Endothelial cell of umbilical vein (primary cell): ENCODE results near the gene HCN2. TPM values are rescaled to one million over a fixed set of nuclear protein-coding genes. Genes with fewer than 3 reads are reported as not detected.

Experiments
- BruUV-seq: library from RNA; stranded (reverse); fragments of 400-500 nt; replicated peaks from 2 replicates; lab custom pipeline; 2021; lab: Mats Ljungman, UMichigan
- CTCF ChIA-PET: fragments of 300-600, 350-600 bp; sonication (Branson Sonifier 250); formaldehyde crosslinking; loops from one replicate; lab custom pipeline; 2021; ENCODE audit warnings: antibody characterized with exemption, inconsistent platforms; lab: Charles Lee
- POLR2A ChIA-PET: fragments of 300-600, 350-600 bp; sonication (Branson Sonifier 250); formaldehyde crosslinking; loops from one replicate; lab custom pipeline; 2021; ENCODE audit warnings: antibody characterized with exemption, inconsistent platforms; lab: Charles Lee
- DNase-seq: peaks from one replicate; pipeline ENCODE4 v3.0.0-alpha.2; 2011; ENCODE audit warnings: low read depth, low spot score
- FAIRE-seq: peaks from 2 replicates; lab custom pipeline; 2011; peaks lifted over from hg19 to GRCh38; lab: Jason Lieb, UNC
- H2AFZ ChIP-seq: 2 replicates; pipeline ENCODE4 v1.6.0; 2012; ENCODE audit warnings: low read depth, low read length, control low read depth, inconsistent platforms
- H3K27ac ChIP-seq: 2 replicates; pipeline ENCODE4 v1.5.1; 2011; ENCODE audit warnings: low read depth, mild to moderate bottlenecking, control low read depth, low read length, moderate library complexity; ENCODE audit not compliant: insufficient read depth
- H3K27me3 ChIP-seq, 2 experiments: 2 replicates each; pipeline versions ENCODE4 v1.6.0 to v1.6.1; 2011; ENCODE audit warnings: low read length in 2 of 2, mixed read lengths in 1 of 2; ENCODE audit not compliant: control insufficient read depth in 2 of 2, insufficient read depth in 2 of 2
- H3K36me3 ChIP-seq, 2 experiments: 2 replicates in 1 of 2; 3 replicates in 1 of 2; pipeline ENCODE4 v1.5.1; 2011; ENCODE audit warnings: low read length in 2 of 2, mild to moderate bottlenecking in 1 of 2, moderate library complexity in 1 of 2; ENCODE audit not compliant: control insufficient read depth in 2 of 2, insufficient read depth in 2 of 2; ENCODE audit errors: extremely low read depth in 1 of 2
- H3K4me1 ChIP-seq: 3 replicates; pipeline ENCODE4 v1.5.1; 2011; ENCODE audit warnings: mild to moderate bottlenecking, low read length; ENCODE audit not compliant: control insufficient read depth, insufficient read depth; ENCODE audit errors: extremely low read depth
- H3K4me2 ChIP-seq: 2 replicates; pipeline ENCODE4 v1.6.1; 2011; ENCODE audit warnings: low read length, control low read depth, mixed read lengths; ENCODE audit not compliant: insufficient read depth
- H3K4me3 ChIP-seq, 3 experiments: fragments of 200-600 bp in 1 of 3; sonication (generic), shearing (Covaris generic) in 1 of 3; replicated peaks in 1 of 3; 2 replicates each; pipeline ENCODE4 v1.5.1; 2011 to 2016; ENCODE audit warnings: control low read depth in 3 of 3, low read length in 3 of 3, mild to moderate bottlenecking in 2 of 3, inconsistent platforms in 1 of 3, low read depth in 1 of 3, moderate library complexity in 1 of 3; ENCODE audit not compliant: insufficient read depth in 1 of 3
- H3K79me2 ChIP-seq: 2 replicates; pipeline ENCODE4 v1.6.0; 2012; ENCODE audit warnings: low read length, inconsistent platforms; ENCODE audit not compliant: control insufficient read depth, insufficient read depth
- H3K9ac ChIP-seq: replicated peaks from 2 replicates; pipeline ENCODE3; 2011; ENCODE audit warnings: low read length, control low read depth; ENCODE audit not compliant: insufficient read depth; ENCODE audit errors: extremely low read depth
- H3K9me1 ChIP-seq: replicated peaks from 3 replicates; pipeline ENCODE4 v1.6.0; 2011; ENCODE audit warnings: mild to moderate bottlenecking, low read length; ENCODE audit not compliant: control insufficient read depth, insufficient read depth; ENCODE audit errors: extremely low read depth
- H3K9me3 ChIP-seq: replicated peaks from 2 replicates; pipeline ENCODE4 v1.5.1; 2012; ENCODE audit warnings: low read length, inconsistent platforms; ENCODE audit not compliant: control insufficient read depth, insufficient read depth
- H4K20me1 ChIP-seq: replicated peaks from 2 replicates; pipeline ENCODE3; 2011; ENCODE audit warnings: mild to moderate bottlenecking, low read length; ENCODE audit not compliant: control insufficient read depth, insufficient read depth; ENCODE audit errors: extremely low read depth
- FOS ChIP-seq: IDR thresholded peaks from 2 replicates; pipeline ENCODE4 v1.6.1; 2011; ENCODE audit warnings: mild to moderate bottlenecking, low read length, moderate library complexity, borderline replicate concordance; ENCODE audit not compliant: insufficient read depth
- GATA2 ChIP-seq: IDR thresholded peaks from 2 replicates; pipeline ENCODE4 v1.7.0; 2011; ENCODE audit warnings: low read depth, mild to moderate bottlenecking, moderate library complexity, mixed read lengths, low read length; ENCODE audit not compliant: insufficient read length, insufficient read depth
- MYC ChIP-seq: IDR thresholded peaks from one replicate; pipeline ENCODE4 v1.6.1; 2011; ENCODE audit warnings: mild to moderate bottlenecking, low read depth, low read length
- POLR2AphosphoS5 ChIP-seq: IDR thresholded peaks from 2 replicates; pipeline ENCODE4 v1.6.1; 2012; ENCODE audit warnings: low read depth, mild to moderate bottlenecking, control low read depth, low read length, moderate library complexity; ENCODE audit not compliant: insufficient read depth
- dilution Hi-C: fragments of 300-500 bp; cut with MboI; formaldehyde crosslinking; loops from one replicate; pipeline ENCODE4 v1.15.0; 2019; ENCODE audit warnings: low sequenced_read_pairs; ENCODE audit not compliant: extremely low pct_ligation_motif_present
- intact Hi-C: fragments of 100-400 bp; cut with micrococcal nuclease; formaldehyde crosslinking; loops from one replicate; pipeline ENCODE4 v1.10.0; 2022
- polyA plus RNA-seq, 4 experiments: library from polyadenylated mRNA; depleted of rRNA in 3 of 4; stranded (reverse) in 3 of 4; unstranded in 1 of 4; fragments of >200 nt; gene quantifications; 2 replicates each; pipeline versions ENCODE4 v1.2.1 to v1.2.3, GENCODE V29; 2011 to 2012; ENCODE audit warnings: missing spikeins in 1 of 4
- total RNA-seq: library from RNA; stranded (reverse); gene quantifications from 2 replicates; pipeline ENCODE4 v1.2.3, GENCODE V29; 2021
- TF ChIP-seq, protein P1 (sequence below), 2 donors: IDR thresholded peaks; 1 replicate in 1 of 2; 2 replicates in 1 of 2; pipeline ENCODE4 v1.5.1; 2011; ENCODE audit warnings: low read length in 2 of 2, mild to moderate bottlenecking in 2 of 2, moderate library complexity in 2 of 2, control low read depth in 1 of 2, inconsistent platforms in 1 of 2, low read depth in 1 of 2; ENCODE audit not compliant: insufficient read depth in 1 of 2; ENCODE audit errors: extremely low read depth in 1 of 2

Gene HCN2
- total and polyA plus RNA-seq, 2 donors (not counting 3 experiments of a cell fraction or from before 2014, with no cell fraction given) = 0.18 to 0.53 TPM

DNA sequence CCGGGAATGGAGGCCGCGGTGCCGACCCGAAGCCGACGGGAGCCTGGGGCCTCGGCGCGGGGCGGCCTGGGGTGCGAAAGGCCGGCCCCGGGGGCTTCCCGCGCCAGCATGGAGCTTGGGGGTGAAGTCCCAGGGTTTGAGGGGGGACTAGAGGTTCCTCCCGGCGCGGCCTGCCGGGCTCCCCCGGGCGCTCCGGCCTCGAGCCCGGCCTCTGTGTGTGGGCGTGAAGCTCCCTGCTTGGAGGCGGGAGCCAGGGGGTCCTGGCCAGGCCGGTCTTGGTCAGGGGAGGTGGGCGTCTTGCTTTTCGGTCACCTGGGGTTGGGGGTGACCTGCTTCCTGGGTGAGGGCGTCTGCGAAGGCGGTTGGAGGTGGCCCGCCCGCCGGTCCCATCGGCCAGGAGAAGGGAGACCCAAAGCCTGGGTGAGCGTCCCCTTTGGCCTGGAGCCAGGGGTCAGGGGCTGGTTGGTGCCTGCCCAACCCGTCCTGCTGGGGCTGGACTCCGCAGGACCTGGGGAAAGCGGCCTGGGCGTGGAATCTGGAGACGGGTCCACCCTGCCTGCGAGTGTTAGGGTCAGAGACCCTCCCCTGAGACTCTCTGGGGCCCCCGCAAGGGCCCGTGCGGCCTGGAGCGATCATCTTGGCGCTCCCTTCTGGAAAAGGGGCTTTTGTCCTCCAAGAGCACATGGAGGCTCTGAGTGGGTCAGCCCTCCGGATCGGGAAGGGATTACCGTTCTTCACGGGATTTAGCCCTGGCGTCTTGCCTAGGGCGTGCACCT, 16.8 kb upstream of the HCN2 start:
- Histone ChIP-seq H3K4me1 (peaks cover 28% of the 10 kb centered on the region), H3K36me3 (peaks cover 4% of the 10 kb centered on the region in 2 experiments), H3K27me3 (no peaks in the 10 kb centered on the region), H3K27ac (peak overlapping the region; percentile 72), H3K9ac (peak overlapping the region; percentile 81), H3K79me2 (peaks cover 52% of the 10 kb centered on the region), H4K20me1 (peaks cover 2% of the 10 kb centered on the region), H2AFZ (peak overlapping the region; percentile 31), H3K4me3 (peak overlapping the region; percentile 57 to 92 (median 88)), H3K9me1 (no peaks in the 10 kb centered on the region), H3K9me3 (no peaks in the 10 kb centered on the region), H3K4me2 (peak overlapping the region; percentile 61)
- TF ChIP-seq FOS (no peak), POLR2AphosphoS5 (peak; percentile 26)
- peak; percentile 55 for DNase-seq
- ChIA-PET CTCF (interaction anchor here (1.9 kb wide), 1 partner anchor 12 kb away, joined by 7 read pairs; no protein-coding TSS in a partner anchor), POLR2A (no interaction called here)
- no peak for FAIRE-seq
- dilution Hi-C loops (no loop called here), intact Hi-C loops (loop anchor here (1.0 to 2.0 kb wide), 3 partner anchors 16 to 62 kb away; partner anchors contain the start of gene HCN2)
- TSS peak; percentile 16 for BruUV-seq

DNA sequence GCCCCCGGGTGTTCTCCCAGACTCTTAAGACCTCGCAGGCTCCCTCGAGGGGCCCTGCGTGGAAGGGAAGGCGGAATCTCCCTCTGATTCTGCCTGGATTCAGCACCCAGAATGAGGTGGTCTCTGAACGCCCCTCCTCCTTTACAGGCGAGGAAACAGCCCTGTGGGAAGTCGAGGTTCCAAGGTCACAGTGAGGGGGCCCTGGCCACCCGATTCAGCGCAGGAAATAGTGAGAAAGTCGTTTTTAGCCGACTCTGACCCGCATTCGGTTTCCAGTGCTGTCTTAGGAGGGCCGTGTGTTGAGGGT, 16.2 kb upstream of the HCN2 start:
- BruUV-seq = TSS peak; percentile 44
- peak; percentile 67 for FAIRE-seq
- Histone ChIP-seq H3K79me2 (peaks cover 57% of the 10 kb centered on the region), H4K20me1 (peaks cover 2% of the 10 kb centered on the region), H2AFZ (no peak overlapping the region), H3K9me3 (no peaks in the 10 kb centered on the region), H3K4me1 (peaks cover 28% of the 10 kb centered on the region), H3K4me3 (peak overlapping the region; percentile 57 to 92 (median 88)), H3K27ac (peak overlapping the region; percentile 72), H3K36me3 (peaks cover 4 to 5% of the 10 kb centered on the region in 2 experiments), H3K4me2 (peak overlapping the region; percentile 61), H3K27me3 (no peaks in the 10 kb centered on the region), H3K9ac (peak overlapping the region; percentile 81), H3K9me1 (no peaks in the 10 kb centered on the region)
- intact Hi-C loops (loop anchor here (2.0 kb wide), 2 partner anchors 15 to 63 kb away; partner anchors contain the start of gene HCN2), dilution Hi-C loops (no loop called here)
- TF ChIP-seq, protein P1, sequence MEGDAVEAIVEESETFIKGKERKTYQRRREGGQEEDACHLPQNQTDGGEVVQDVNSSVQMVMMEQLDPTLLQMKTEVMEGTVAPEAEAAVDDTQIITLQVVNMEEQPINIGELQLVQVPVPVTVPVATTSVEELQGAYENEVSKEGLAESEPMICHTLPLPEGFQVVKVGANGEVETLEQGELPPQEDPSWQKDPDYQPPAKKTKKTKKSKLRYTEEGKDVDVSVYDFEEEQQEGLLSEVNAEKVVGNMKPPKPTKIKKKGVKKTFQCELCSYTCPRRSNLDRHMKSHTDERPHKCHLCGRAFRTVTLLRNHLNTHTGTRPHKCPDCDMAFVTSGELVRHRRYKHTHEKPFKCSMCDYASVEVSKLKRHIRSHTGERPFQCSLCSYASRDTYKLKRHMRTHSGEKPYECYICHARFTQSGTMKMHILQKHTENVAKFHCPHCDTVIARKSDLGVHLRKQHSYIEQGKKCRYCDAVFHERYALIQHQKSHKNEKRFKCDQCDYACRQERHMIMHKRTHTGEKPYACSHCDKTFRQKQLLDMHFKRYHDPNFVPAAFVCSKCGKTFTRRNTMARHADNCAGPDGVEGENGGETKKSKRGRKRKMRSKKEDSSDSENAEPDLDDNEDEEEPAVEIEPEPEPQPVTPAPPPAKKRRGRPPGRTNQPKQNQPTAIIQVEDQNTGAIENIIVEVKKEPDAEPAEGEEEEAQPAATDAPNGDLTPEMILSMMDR (IDR thresholded peaks at IDR 0.05; ENCODE audit: extremely low read depth in 1 of 2, insufficient read depth in 1 of 2, low read depth in 1 of 2, low read length in 2 of 2) = no peak
- TF ChIP-seq FOS (no peak), POLR2AphosphoS5 (no peak), GATA2 (no peak), MYC (no peak)
- POLR2A ChIA-PET = interaction anchor here (0.7 kb wide), 1 partner anchor 68 kb away, joined by 4 read pairs; no protein-coding TSS in a partner anchor
- DNase-seq = no peak
- CTCF ChIA-PET = no interaction called here
